GM19099 (cell line): ENCODE results near the gene ADCY5.

Experiments used
- POLR2A ChIP-seq: IDR thresholded peaks from 3 replicates; pipeline ENCODE4 v1.6.1; 2011; ENCODE audit warnings: low read depth; ENCODE audit not compliant: insufficient read length; ENCODE audit errors: extremely low read depth

The ADCY5 gene

GRCh38 chr3:123292321-123293310 lies 156.3 kb downstream of the ADCY5 start:
- TF ChIP-seq POLR2A, result no peak

GRCh38 chr3:123291404-123291803 lies 157.5 kb downstream of the ADCY5 start:
- TF ChIP-seq POLR2A, result no peak

- TF ChIP-seq POLR2A, result no peak
These were observed 157.9 kb downstream of the ADCY5 start for GRCh38 chr3:123290962-123291361.

- TF ChIP-seq POLR2A, result no peak
These were observed 158.6 kb downstream of the ADCY5 start for GRCh38 chr3:123290107-123290930.

- TF ChIP-seq POLR2A, result no peak
These were observed 159.3 kb downstream of the ADCY5 start for GRCh38 chr3:123289391-123290106.

- TF ChIP-seq POLR2A, result no peak
These were observed 161.0 kb downstream of the ADCY5 start for GRCh38 chr3:123287962-123288302.

GRCh38 chr3:123287051-123287961 lies 161.6 kb downstream of the ADCY5 start:
- TF ChIP-seq POLR2A, result no peak

- TF ChIP-seq POLR2A, result no peak
These were observed 162.4 kb downstream of the ADCY5 start for GRCh38 chr3:123286308-123287023.

GRCh38 chr3:123285931-123286307 lies 163.0 kb downstream of the ADCY5 start:
- no peak for TF ChIP-seq POLR2A

- no peak for TF ChIP-seq POLR2A
These were observed 163.4 kb downstream of the ADCY5 start for GRCh38 chr3:123285479-123285878.

- TF ChIP-seq POLR2A, result no peak
These were observed 163.8 kb downstream of the ADCY5 start for GRCh38 chr3:123285066-123285465.

GRCh38 chr3:123284399-123285010 lies 164.4 kb downstream of the ADCY5 start:
- no peak for TF ChIP-seq POLR2A
